B cell (primary cell): Measurements from ENCODE around the gene CDK8. TPM values are rescaled to one million over a fixed set of nuclear protein-coding genes. Genes with fewer than 3 reads are reported as not detected.

ENCODE experiments used
- ATAC-seq: fragments of 200-7000 bp; cut with Tn5 transposase; one replicate; pipeline ENCODE4 v1.10.0; 2021; ENCODE audit warnings: low read depth, mild to moderate bottlenecking, moderate number of reproducible peaks, moderate library complexity
- CTCF ChIA-PET: fragments of 350-600 bp; sonication (Branson Sonifier 250); formaldehyde crosslinking; loops from one replicate; lab custom pipeline; 2021; ENCODE audit warnings: antibody characterized with exemption, inconsistent platforms; lab: Charles Lee
- POLR2A ChIA-PET: fragments of 350-600 bp; sonication (Branson Sonifier 250); formaldehyde crosslinking; loops from one replicate; lab custom pipeline; 2021; ENCODE audit warnings: antibody characterized with exemption; lab: Charles Lee
- DNase-seq: peaks from one replicate; pipeline ENCODE4 v3.0.0; 2013
- H2AFZ ChIP-seq: 2 replicates; pipeline ENCODE4 v1.6.1; 2012; ENCODE audit warnings: mild to moderate bottlenecking, low read depth, low read length; ENCODE audit not compliant: insufficient read depth, poor library complexity, severe bottlenecking
- H3K27ac ChIP-seq, 2 donors: 1 replicate in 1 of 2; 2 replicates in 1 of 2; pipeline ENCODE4 v1.5.1; 2012 to 2013; ENCODE audit warnings: low read length in 2 of 2, mild to moderate bottlenecking in 2 of 2, moderate library complexity in 1 of 2
- H3K27me3 ChIP-seq, 4 experiments: fragments of 200-600 bp in 1 of 4; sonication (generic) in 1 of 4; replicated peaks in 1 of 4; 1 replicate in 2 of 4; 2 replicates in 2 of 4; pipeline versions ENCODE4 v1.6.1 to v1.7.0; 2013 to 2016; ENCODE audit warnings: low read length in 3 of 4, mild to moderate bottlenecking in 2 of 4, mixed read lengths in 1 of 4, moderate library complexity in 1 of 4; ENCODE audit not compliant: insufficient read depth in 4 of 4, control insufficient read depth in 3 of 4; ENCODE audit errors: control extremely low read depth in 1 of 4
- H3K36me3 ChIP-seq, 2 experiments: replicated peaks in 1 of 2; 1 replicate in 1 of 2; 2 replicates in 1 of 2; pipeline versions ENCODE4 v1.6.1 to v1.7.1; 2013; ENCODE audit warnings: low read length in 1 of 2; ENCODE audit not compliant: insufficient read depth in 2 of 2, control insufficient read depth in 1 of 2; ENCODE audit errors: control extremely low read depth in 1 of 2, extremely low read depth in 1 of 2
- H3K4me1 ChIP-seq, 2 donors: fragments of 200-600 bp in 1 of 2; sonication (generic) in 1 of 2; 1 replicate in 1 of 2; 2 replicates in 1 of 2; pipeline versions ENCODE4 v1.5.1 to v1.6.1; 2013 to 2017; ENCODE audit warnings: low read length in 2 of 2; ENCODE audit not compliant: control insufficient read depth in 2 of 2, insufficient read depth in 2 of 2
- H3K4me2 ChIP-seq: replicated peaks from 2 replicates; pipeline ENCODE3; 2012; ENCODE audit warnings: mild to moderate bottlenecking, low read depth, low read length; ENCODE audit not compliant: poor library complexity, severe bottlenecking
- H3K4me3 ChIP-seq, 5 experiments: fragments of 200-600 bp in 1 of 5; sonication (generic) in 1 of 5; 1 replicate in 3 of 5; 2 replicates in 2 of 5; pipeline versions ENCODE4 v1.5.1 to v1.7.0; 2011 to 2016; ENCODE audit warnings: low read length in 4 of 5, mild to moderate bottlenecking in 4 of 5, low read depth in 2 of 5, control low read depth in 1 of 5, moderate library complexity in 1 of 5; ENCODE audit not compliant: insufficient read depth in 1 of 5; ENCODE audit errors: control extremely low read depth in 1 of 5, extremely low read depth in 1 of 5
- H3K79me2 ChIP-seq: fragments of 200-600 bp; sonication (generic); one replicate; pipeline ENCODE4 v1.6.0; 2016; ENCODE audit warnings: low read length; ENCODE audit not compliant: control insufficient read depth, insufficient read depth
- H3K9ac ChIP-seq: fragments of 200-600 bp; sonication (generic); 2 replicates; pipeline ENCODE4 v1.6.1; 2017; ENCODE audit warnings: mild to moderate bottlenecking, low read length, moderate library complexity
- H3K9me3 ChIP-seq, 3 donors: one replicate each; pipeline versions ENCODE4 v1.6.1 to v1.7.1; 2013; ENCODE audit warnings: low read length in 2 of 3; ENCODE audit not compliant: control insufficient read depth in 2 of 3, insufficient read depth in 1 of 3; ENCODE audit errors: control extremely low read depth in 1 of 3
- H4K20me1 ChIP-seq: 2 replicates; pipeline ENCODE4 v1.6.0; 2012; ENCODE audit warnings: mild to moderate bottlenecking, low read length; ENCODE audit not compliant: insufficient read depth, control insufficient read depth, poor library complexity, severe bottlenecking
- H3K27ac Mint-ChIP-seq: one replicate; pipeline ENCODE4 v1.8.0; 2021; ENCODE audit warnings: mixed read lengths
- H3K27me3 Mint-ChIP-seq: one replicate; pipeline ENCODE4 v1.8.0; 2021; ENCODE audit warnings: mixed read lengths
- H3K4me1 Mint-ChIP-seq: one replicate; pipeline ENCODE4 v1.8.0; 2021; ENCODE audit warnings: mixed read lengths
- H3K4me3 Mint-ChIP-seq: one replicate; pipeline ENCODE4 v1.8.0; 2021; ENCODE audit warnings: mixed read lengths
- H3K9me3 Mint-ChIP-seq: one replicate; pipeline ENCODE4 v1.8.0; 2022; ENCODE audit warnings: mixed read lengths; ENCODE audit not compliant: insufficient read depth
- CTCF ChIP-seq: fragments of 200-600 bp; IDR thresholded peaks from one replicate; pipeline ENCODE4 v1.8.0; 2022; ENCODE audit warnings: antibody characterized with exemption, mild to moderate bottlenecking
- EZH2 ChIP-seq: IDR thresholded peaks from 2 replicates; pipeline ENCODE4 v1.6.1; 2012; ENCODE audit warnings: borderline replicate concordance, low read depth, mild to moderate bottlenecking, moderate library complexity, low read length; ENCODE audit not compliant: insufficient read depth, poor library complexity, severe bottlenecking
- WGBS: methylation state at CpG from one replicate; pipeline ENCODE4 v1.1.5; 2013; ENCODE audit warnings: missing lambda C conversion rate; ENCODE audit not compliant: insufficient coverage; 5-methylcytosine and 5-hydroxymethylcytosine counted together
- intact Hi-C: fragments of 100-400 bp; cut with micrococcal nuclease; formaldehyde crosslinking; loops from one replicate; pipeline ENCODE4 v1.10.0; 2022
- polyA plus RNA-seq: library from polyadenylated mRNA; depleted of rRNA; stranded (reverse); fragments of >200 nt; gene quantifications from 2 replicates; pipeline ENCODE4 v1.2.3, GENCODE V29; 2012
- total RNA-seq, 2 donors: library from RNA; stranded (reverse); fragments of 120-200 nt in 1 of 2; gene quantifications; 1 replicate in 1 of 2; 2 replicates in 1 of 2; pipeline versions ENCODE4 v1.2.3 to v1.2.4, GENCODE V29; 2013 to 2022

Gene CDK8
- total and polyA plus RNA-seq, 2 donors (not counting 1 experiment from before 2014, with no cell fraction given), result 10.8 to 13.5 TPM

GRCh38 chr13:26340807-26341206 lies 86.9 kb downstream of the CDK8 start:
- no peak overlapping the region for H3K4me3 ChIP-seq
- ATAC-seq, result no peak
- WGBS, result no CpG with 5 or more reads among the region's 2 CpGs
- H3K27me3 ChIP-seq, result no peaks in the 10 kb centered on the region
- H3K4me2 ChIP-seq, result no peak overlapping the region
- no peak for DNase-seq
- no peaks in the 10 kb centered on the region for H3K9me3 Mint-ChIP-seq
- no peak overlapping the region for H2AFZ ChIP-seq
- CTCF ChIA-PET, result no interaction called here
- no peak overlapping the region for H3K27ac Mint-ChIP-seq
- no peak overlapping the region for H3K9ac ChIP-seq
- no peaks in the 10 kb centered on the region for H3K27me3 Mint-ChIP-seq
- H3K27ac ChIP-seq, result no peak overlapping the region
- no peaks in the 10 kb centered on the region for H4K20me1 ChIP-seq
- H3K36me3 ChIP-seq, result peaks cover 0 to 1% of the 10 kb centered on the region in 2 experiments
- H3K9me3 ChIP-seq, result no peaks in the 10 kb centered on the region
- TF ChIP-seq EZH2, result no peak
- TF ChIP-seq CTCF, result no peak
- H3K4me1 ChIP-seq, result no peaks in the 10 kb centered on the region
- POLR2A ChIA-PET, result no interaction called here
- no peaks in the 10 kb centered on the region for H3K4me1 Mint-ChIP-seq
- H3K79me2 ChIP-seq, result peaks cover 4% of the 10 kb centered on the region
- intact Hi-C loops, result no loop called here
- no peak overlapping the region for H3K4me3 Mint-ChIP-seq

DNA sequence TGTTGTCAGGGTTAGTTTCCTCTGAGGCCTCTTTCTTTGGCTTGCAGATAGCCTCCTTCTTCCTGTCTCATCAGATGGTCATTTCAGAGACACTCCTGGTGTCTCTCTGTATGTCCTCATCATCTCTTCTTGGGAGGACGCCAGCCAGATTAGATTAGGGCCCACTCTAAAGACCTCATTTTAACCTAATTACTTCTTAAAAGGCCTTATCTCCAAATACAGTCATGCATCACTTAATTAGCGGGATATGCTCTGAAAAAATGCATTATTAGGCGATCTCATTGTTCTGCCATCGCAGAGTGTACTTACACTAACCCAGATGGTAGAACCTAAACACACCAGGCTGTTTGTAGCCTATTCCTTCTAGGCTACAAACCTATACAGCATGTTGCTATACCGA lies 89.0 kb downstream of the CDK8 start:
- no peaks in the 10 kb centered on the region for H3K27me3 Mint-ChIP-seq
- 93% methylated on average over 1 of the region's 5 CpGs for WGBS
- H3K27me3 ChIP-seq, result no peaks in the 10 kb centered on the region
- ChIA-PET CTCF (no interaction called here), POLR2A (no interaction called here)
- H3K9me3 Mint-ChIP-seq, result no peaks in the 10 kb centered on the region
- peaks cover 4% of the 10 kb centered on the region for H3K79me2 ChIP-seq
- no peak overlapping the region for H3K9ac ChIP-seq
- no peak overlapping the region for H3K4me3 ChIP-seq
- no peak overlapping the region for H2AFZ ChIP-seq
- H3K27ac ChIP-seq, result no peak overlapping the region
- no peak overlapping the region for H3K4me2 ChIP-seq
- H3K4me3 Mint-ChIP-seq, result no peak overlapping the region
- TF ChIP-seq CTCF (no peak), EZH2 (no peak)
- DNase-seq (no peak), ATAC-seq (no peak)
- no peaks in the 10 kb centered on the region for H3K4me1 Mint-ChIP-seq
- H3K9me3 ChIP-seq, result no peaks in the 10 kb centered on the region
- intact Hi-C loops, result no loop called here
- H3K27ac Mint-ChIP-seq, result no peak overlapping the region
- peaks cover 0 to 1% of the 10 kb centered on the region in 2 experiments for H3K36me3 ChIP-seq
- H4K20me1 ChIP-seq, result no peaks in the 10 kb centered on the region
- H3K4me1 ChIP-seq, result no peaks in the 10 kb centered on the region
